NCI-H524 treated with DMSO at 0.1 percent for 48 hours (cell line): ENCODE results near the gene WDR6.

ENCODE experiments used
- DNase-seq: peaks from one replicate; lab custom pipeline; 2025; lab: John Stamatoyannopoulos, UW

Gene WDR6, protein sequence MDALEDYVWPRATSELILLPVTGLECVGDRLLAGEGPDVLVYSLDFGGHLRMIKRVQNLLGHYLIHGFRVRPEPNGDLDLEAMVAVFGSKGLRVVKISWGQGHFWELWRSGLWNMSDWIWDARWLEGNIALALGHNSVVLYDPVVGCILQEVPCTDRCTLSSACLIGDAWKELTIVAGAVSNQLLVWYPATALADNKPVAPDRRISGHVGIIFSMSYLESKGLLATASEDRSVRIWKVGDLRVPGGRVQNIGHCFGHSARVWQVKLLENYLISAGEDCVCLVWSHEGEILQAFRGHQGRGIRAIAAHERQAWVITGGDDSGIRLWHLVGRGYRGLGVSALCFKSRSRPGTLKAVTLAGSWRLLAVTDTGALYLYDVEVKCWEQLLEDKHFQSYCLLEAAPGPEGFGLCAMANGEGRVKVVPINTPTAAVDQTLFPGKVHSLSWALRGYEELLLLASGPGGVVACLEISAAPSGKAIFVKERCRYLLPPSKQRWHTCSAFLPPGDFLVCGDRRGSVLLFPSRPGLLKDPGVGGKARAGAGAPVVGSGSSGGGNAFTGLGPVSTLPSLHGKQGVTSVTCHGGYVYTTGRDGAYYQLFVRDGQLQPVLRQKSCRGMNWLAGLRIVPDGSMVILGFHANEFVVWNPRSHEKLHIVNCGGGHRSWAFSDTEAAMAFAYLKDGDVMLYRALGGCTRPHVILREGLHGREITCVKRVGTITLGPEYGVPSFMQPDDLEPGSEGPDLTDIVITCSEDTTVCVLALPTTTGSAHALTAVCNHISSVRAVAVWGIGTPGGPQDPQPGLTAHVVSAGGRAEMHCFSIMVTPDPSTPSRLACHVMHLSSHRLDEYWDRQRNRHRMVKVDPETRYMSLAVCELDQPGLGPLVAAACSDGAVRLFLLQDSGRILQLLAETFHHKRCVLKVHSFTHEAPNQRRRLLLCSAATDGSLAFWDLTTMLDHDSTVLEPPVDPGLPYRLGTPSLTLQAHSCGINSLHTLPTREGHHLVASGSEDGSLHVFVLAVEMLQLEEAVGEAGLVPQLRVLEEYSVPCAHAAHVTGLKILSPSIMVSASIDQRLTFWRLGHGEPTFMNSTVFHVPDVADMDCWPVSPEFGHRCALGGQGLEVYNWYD

DNA sequence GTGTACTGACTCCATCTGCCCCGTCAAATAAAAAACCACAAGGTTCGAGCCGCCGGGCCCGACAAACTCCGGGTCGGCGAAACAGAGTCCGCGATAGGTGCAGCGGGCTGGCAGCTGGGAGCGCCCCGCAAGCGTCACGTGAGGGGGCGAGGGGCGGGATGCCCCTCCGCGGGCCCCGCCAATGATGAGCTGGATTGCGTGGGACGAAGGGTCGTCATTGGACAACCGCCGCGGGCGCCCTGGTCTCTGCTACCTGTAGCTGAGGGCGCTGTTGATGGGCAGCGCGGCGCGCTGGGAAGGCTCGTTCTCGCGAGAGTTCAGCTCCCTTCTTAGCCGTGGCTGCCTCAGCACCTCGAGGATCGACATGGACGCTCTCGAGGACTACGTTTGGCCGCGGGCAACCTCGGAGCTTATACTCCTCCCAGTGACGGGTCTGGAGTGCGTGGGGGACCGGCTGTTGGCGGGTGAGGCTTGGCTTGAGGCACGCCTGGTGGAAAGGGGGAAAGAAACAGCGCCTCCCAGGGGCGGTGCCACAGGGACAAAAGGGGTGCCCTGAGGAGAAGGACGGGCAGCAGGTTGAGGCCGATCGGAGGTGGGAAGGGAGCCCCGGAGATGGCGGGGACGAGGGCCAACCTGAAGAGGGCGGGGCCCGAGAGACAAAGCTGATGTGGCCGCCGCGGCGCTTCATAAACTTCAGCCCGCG, at the start of gene WDR6:
Gene WDR6 (plus strand): TSS at position 324 of the 703 bp plus-strand sequence. CDS start 41 bp downstream, at position 365.
- DNase-seq, result peak; percentile 90

DNA sequence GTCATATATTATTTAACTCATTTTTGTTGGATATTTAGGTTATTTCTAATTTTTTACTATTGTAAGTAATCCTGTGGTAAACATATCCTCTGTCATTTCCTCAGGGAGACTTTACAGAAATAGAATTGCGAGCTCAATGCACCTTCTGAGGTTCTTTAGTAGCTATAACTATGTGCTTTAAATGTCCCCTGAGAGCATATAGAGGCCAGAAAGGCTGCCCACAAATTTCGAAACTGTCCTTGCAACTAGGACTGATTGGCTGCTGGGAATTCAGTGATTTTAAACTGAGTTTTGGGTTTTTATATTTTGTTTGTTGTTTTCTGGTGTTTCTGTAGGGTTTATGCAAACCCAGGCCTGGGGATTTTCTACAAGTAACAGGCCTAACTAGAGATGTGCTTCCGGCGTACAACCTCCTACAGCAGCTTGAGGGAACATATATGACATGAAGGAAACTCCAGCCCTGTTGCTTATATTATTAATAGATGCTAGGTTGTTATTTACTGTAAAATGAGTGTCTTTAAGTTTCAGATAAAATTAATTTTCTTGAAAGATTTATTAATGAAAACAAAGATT, 46.3 kb upstream of the WDR6 start:
- DNase-seq, result no peak

DNA sequence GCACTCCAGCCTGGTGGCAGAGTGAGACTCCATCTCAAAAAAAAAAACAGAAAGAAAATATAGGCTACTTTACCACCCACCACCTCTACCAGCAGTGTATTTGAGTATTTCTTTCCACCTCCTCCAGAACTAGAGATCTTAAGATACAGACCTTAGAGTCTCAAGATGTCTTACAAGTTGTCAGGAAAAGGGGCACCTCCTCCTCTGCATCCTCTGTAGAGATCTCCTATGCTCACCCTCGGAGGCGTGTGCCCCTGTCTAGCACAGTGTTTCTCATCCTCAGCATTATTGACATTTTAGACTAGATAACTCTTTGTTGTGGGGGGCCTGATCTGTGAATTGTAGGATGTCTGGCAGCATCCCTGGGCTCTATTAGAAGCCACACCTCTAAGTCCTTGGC, 44.9 kb upstream of the WDR6 start:
- no peak for DNase-seq

DNA sequence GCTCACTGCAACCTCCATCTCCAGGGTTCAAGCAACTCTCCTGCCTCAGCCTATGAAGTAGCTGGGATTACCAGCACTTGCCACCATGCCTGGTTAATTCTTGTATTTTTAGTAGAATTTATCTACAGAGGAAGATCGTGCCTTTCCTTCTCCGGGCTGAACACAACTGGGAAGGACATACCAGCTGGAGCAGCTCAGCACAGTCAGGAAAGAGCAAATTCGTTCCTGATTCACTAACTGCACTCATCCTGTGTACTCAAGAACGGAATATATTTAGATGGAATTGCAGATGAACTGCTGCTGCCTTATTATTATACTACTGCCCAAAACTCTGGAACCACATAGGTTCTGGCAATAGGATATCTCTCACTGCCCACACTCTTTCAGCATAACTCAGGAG, 44.3 kb upstream of the WDR6 start:
- DNase-seq, result no peak

DNA sequence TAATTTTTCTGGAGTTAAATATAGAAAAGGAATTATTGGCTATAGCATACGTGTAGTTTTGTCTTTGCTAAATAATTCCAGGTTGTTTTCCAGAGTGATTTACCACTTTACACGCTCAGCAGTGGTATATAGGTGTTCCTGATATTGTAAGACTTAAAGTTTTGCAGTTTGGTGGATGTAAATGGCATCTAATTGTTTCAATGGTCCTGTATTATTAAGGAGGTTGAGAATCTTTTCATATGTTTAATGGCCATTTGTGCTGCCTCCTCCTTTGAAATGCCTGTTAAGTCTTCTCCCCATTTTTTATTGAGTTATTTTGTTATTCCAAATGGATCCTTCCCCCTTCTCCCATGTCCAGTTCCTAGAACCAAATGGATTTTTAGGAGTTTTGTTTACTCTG, 43.6 kb upstream of the WDR6 start:
- DNase-seq, result no peak

DNA sequence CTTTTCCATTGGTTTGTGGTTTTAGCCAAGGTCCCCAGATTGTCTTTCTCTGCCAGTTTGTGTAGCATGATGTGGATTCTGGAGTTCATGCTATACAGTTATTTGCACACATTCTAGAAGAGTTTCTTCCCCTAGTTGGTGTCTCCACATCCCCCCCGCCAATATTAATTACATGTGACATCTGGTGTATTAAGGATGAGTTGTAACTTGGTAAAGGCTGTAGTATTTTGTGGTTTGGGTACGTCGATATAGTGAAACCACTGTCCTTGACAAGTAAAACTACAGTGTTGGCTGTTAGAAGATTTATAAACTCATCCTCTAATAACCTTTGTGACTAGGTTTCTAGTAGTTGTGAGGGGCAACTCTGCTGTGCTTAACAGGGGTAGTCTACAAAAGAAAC, 40.8 kb upstream of the WDR6 start:
- DNase-seq, result no peak

DNA sequence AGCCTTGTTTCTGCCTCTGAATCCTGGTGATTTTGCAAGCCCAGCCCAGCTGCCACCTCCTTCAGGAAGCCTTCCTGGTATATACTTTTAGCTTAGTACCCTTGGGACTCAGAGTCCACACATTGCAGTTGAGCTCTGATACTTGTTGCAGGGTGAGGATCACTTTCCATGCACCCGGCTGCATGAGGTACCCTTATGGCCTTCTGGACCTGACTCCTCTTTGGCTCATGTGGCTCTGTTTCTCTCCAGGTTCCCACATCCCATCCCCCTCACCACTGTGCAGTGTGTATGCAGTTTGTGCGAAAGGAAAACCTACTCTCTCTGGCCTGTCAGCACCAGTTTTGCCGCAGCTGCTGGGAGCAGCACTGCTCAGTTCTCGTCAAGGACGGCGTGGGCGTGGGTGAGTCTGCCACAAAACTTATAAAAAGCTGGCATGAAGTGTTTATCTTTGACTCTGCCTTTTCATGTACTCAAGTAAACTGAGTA, 40.3 kb upstream of the WDR6 start:
- no peak for DNase-seq

DNA sequence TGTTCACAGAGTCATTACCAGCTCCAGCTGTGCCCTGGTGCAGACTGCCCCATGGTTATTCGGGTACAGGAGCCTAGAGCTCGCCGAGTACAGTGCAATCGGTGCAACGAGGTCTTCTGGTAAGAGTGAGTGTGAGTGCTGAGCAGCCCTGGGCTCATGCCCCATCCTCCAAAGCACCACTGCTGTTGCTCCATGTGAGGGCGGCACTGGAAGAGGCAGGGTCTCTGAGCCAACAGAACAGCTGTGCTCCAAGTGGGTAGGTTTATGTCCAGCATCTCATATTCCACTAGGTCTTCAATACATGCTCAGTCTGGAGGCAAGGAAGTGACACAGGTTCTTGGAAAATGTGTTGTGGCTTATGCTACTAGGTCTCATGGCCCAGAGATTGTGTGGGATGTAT, 36.6 kb upstream of the WDR6 start:
- no peak for DNase-seq

DNA sequence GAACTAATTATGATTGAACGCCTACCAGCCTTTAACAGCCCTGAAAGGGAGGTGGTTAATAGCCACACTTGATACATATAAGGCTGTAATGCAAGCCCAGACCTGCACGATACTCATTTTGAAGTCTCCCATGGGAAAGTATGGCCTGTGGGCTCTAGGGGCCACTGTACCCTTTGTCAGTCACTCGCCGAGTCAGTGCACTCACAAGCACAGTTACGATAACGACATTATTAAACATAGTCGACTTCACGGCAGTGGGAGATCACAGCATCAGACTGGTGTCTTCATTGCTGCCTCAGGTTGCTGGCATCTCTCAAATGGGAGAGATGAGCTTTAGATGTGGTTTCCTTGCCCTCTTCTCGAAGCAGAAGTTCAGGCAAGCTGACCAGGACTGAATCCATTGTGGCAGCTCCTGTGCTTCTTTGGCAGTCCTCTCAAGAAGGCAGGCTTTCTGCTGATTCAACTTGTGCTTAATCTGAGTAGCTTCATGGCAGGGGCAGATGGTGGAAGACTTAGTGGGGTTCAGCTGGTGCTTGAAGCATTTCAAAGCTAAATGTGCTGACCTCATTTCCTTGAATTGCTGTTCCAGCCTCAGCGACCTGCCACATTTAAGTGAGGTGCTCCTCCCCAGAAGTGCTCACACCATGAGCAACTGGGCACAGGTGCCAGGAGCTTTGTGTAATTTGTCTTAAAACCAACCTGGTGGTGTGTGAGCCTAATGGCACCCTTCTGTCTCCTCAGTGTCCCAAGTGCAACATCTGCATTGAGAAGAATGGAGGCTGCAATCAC, 32.9 kb upstream of the WDR6 start:
- no peak for DNase-seq

DNA sequence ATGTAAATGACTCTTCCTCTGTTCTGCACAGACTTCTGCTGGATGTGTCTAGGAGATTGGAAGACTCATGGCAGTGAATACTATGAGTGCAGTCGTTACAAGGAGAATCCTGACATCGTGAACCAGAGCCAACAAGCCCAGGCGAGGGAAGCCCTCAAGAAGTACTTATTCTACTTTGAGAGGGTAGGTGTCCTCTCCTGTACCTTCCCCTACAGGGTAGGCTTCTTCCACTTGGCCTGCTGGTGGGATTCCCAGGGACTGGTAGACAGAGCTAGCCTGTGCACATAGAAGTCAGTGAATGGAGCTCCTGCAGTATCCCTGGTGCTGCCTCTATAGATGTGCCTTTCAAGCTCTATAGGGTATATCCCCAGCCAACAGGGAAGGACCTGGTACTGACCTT, 27.7 kb upstream of the WDR6 start:
- no peak for DNase-seq

DNA sequence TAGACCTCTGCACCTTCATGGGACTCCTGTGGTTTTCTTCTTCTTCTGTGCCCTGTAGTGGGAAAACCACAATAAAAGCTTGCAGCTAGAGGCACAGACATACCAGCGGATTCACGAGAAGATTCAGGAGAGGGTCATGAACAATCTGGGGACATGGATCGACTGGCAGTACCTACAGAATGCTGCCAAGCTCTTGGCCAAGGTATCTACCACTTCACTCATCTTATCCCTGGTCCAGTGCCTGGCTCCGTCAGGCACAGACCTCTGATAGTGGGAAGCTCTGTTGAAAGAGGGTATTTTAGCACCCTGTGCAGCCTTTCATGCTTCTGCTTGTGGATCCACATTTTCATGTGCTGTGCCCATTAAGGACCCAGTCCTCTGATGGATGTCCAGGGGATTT, 26.9 kb upstream of the WDR6 start:
- no peak for DNase-seq

DNA sequence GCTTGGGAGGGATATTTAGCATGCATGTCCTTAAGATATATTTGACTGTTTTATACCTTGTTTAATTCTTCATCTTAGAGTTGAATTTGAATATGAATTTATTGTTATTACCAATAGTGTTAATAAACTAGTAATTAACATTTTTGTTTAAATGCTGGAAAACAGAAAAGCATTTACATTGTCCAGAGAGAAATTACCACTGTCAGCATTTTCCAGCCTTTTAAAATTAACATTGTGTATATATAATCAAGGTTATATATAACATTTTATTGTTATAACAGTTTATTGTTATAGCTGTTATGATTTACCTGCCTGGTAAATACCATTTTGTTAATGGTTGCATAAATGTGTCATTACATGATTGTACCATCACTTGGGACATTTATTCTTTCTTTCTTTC, 25.2 kb upstream of the WDR6 start:
- no peak for DNase-seq

DNA sequence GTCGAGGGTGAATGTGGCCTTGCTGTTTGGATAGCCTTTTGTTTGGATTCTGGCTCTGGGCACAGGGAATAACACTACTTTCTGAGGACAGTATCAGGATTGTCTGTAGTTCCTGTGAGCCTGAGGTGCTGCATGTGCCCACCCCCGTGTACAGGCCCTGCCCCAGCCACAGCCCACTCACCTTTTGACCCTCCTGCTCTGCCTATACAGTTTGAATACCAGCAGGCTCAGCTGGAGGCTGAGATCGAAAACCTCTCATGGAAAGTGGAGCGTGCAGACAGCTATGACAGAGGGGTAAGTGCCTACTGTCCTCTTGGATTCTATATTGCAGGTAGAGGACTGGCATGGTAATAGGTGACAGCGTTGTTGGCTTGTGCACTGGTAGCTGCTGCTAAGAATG, 24.5 kb upstream of the WDR6 start:
- DNase-seq, result no peak

DNA sequence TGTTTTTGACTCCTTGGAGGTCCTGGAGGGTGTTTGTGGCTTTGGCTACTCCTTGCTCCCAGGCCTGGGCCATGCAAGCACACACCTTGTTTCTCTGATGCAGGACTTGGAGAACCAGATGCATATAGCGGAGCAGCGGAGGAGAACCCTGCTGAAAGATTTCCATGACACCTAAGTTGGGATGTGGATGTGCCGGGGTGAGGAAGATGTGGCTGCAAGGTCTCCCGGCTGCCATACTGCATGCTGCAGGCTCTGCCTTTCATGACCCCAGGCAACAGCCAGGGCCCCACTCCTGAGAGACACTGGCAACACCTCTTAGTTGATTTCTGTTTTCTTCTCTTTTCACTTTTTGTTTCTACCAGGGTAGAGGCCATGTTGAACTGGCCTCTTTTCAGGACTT, 24.1 kb upstream of the WDR6 start:
- DNase-seq, result no peak

DNA sequence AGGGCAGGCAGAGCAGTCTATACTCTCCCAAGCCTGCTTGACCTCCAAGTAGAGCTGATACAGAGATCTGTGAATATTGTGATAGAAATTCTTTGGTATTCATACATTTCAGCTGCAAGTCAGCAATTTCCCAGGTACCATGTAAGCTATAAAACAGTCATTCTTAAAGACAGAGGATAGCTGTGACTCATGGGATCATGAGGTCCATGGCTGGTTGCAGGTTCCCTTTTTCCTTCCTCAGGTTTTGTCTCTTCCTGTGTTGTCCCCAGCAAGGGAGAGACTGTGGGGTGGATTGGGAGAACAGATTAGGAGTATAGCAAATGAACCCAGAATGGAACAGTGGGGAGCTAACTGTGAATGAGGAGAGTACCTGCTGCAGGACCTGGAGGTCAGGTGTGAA, 22.5 kb upstream of the WDR6 start:
- DNase-seq, result no peak

DNA sequence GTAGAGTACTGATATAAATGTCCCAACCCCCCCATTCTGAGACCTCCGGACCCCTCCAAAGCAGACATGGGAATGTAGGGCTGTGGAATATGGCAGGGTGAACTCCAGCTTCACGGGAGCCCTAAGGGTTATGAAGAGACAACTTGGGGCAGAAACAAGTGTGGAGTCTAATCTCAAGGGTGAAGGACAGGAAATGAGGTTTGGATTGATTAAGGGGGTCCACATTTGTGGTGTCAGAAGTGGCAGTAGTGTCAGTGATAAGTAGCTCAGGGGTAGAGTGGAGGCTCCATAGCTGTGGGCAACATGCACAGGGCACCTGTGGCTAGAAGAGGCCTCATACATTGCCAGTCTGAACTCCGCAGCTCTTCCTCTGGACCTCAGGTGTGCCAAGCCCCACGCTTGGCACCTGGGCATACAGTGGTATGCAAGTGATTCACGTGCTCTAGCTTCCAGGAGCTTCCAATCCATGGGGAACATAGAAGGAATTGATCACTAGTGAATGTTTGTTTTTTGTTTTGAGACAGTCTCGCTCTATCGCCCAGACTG, 21.3 kb upstream of the WDR6 start:
- DNase-seq, result no peak

DNA sequence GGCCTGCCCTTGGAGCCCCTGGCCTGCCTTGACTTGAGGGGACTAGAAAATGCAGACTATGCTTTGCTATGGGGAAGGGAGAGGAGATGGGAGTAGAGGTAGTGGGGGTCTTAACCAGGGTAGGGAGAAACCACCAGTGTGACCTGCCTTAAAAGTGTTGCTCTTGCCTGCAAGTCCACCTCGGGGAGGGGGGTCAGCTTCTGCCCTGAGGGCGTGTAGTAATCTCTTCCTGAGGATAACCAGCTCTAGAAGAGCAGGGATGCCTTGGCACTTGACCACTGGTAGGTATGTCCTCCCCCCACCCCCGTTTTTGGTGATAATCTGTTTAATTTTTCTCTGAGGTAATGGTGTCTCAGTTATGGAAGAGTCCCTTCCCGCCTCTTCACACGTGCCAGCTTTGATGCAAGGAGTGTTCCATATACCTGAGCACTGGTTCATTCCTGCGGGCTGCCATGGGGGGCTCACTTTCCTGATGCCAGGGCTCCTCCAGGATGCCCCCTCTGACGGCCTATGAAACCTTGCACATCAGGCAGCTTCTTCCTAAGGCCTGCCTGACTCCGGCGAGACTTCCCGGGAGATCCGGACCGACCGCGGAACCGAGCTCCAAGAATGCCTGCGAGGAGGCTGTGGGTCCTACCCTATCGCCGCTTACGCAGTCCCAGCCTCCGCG, 17.9 kb upstream of the WDR6 start:
- no peak for DNase-seq

DNA sequence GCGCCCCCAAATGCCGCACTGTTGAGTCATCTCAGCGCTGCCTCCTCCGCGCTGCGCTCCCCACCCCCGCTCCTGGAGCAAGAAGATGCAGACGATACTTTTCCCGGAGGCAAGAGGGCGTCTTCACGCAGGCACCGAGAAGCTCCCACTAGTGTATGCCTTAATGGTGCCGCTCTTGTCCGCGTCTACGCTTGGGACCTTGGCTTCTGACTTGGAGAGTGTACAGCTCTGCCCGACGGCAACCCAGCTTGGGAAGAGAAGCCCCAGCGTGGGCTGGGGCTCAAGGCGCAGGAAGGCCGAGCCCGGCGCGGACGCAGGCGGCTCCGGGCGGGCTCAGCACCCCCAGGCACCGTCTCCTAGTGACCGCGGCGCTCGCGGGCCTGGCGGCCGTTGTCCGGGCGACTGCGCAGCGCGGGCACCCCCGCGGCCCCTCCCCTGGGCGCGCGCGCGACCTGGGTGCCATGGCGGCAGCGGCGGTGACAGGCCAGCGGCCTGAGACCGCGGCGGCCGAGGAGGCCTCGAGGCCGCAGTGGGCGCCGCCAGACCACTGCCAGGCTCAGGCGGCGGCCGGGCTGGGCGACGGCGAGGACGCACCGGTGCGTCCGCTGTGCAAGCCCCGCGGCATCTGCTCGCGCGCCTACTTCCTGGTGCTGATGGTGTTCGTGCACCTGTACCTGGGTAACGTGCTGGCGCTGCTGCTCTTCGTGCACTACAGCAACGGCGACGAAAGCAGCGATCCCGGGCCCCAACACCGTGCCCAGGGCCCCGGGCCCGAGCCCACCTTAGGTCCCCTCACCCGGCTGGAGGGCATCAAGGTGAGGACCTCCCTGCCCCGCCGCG, 17.2 kb upstream of the WDR6 start, which contains the start of gene P4HTM:
Gene P4HTM (plus strand): TSS at position 446 of the 840 bp plus-strand sequence. CDS start 16 bp downstream, at position 462.
- peak; percentile 39 for DNase-seq
